ENCODE measurements around the gene ACTRT2. TPM values are rescaled to one million over a fixed set of nuclear protein-coding genes. Genes with fewer than 3 reads are reported as not detected.

The ACTRT2 gene
- total RNA-seq, 4 donors from 2014 or later = not detected

DNA sequence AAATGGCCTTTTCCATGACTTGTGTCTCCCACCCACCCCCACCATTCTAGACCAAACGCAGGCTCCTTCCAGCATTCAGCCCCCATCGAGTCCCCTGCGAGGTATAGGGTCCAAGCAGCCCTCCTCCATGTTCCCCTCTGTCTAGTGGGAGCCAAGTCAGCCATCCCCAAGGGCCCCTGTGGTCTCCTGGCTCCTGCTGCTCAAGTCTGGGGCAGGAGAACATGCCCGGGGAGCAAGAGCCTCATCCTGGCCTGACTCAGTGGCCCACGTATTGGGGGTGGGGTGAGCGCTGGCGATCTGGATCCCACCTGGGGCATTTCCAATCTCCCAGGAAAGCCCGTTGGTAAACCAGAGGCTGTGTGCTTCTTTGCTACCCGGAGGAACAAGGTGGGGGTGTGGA, 43.6 kb downstream of the ACTRT2 start:
- H3K9me3 ChIP-seq = no peaks in the 10 kb centered on the region
- TF ChIP-seq, protein P1, sequence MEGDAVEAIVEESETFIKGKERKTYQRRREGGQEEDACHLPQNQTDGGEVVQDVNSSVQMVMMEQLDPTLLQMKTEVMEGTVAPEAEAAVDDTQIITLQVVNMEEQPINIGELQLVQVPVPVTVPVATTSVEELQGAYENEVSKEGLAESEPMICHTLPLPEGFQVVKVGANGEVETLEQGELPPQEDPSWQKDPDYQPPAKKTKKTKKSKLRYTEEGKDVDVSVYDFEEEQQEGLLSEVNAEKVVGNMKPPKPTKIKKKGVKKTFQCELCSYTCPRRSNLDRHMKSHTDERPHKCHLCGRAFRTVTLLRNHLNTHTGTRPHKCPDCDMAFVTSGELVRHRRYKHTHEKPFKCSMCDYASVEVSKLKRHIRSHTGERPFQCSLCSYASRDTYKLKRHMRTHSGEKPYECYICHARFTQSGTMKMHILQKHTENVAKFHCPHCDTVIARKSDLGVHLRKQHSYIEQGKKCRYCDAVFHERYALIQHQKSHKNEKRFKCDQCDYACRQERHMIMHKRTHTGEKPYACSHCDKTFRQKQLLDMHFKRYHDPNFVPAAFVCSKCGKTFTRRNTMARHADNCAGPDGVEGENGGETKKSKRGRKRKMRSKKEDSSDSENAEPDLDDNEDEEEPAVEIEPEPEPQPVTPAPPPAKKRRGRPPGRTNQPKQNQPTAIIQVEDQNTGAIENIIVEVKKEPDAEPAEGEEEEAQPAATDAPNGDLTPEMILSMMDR (IDR thresholded peaks at IDR 0.05) = no peak
- H3K27me3 ChIP-seq = peaks cover 0 to 73% of the 10 kb centered on the region in 2 donors
- H3K36me3 ChIP-seq = peaks cover 0 to 5% (median 0%) of the 10 kb centered on the region in 3 donors
- DNase-seq (ENCODE audit: low spot score in 2 of 2) = no peak
- H3K4me1 ChIP-seq = peaks cover 0 to 75% (median 28%) of the 10 kb centered on the region in 4 donors
- peak overlapping the region in 2 of 4 donors; percentile 94 to 95 for H3K27ac ChIP-seq
- H3K4me3 ChIP-seq = no peak overlapping the region
- WGBS, 2 donors = 44 to 48% methylated on average over 8 to 9 of the region's 9 CpGs

DNA sequence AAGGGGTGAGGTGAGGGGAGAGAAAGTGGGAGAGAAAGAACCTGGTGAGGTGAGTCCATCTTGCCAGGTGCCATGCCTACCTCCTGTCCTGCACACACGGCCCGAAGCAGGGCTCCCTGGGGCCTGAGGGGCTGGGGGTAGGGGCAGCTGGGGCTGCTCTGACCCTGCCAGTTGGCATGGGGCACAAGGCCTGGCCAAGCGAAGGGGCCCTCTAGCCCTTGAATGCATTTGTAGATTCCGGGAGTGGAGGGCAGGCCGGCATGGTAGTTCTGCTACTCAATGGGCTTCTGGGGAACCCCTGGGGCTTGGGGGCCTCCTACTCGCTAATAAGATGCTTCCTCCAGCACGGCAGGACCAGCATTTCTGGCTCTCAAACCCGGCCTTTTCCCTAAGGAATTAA, 44.1 kb downstream of the ACTRT2 start:
- TF ChIP-seq EP300 (IDR thresholded peaks at IDR 0.05) (no peak), POLR2A (IDR thresholded peaks at IDR 0.05) (no peak)
- TF ChIP-seq, protein P1 (IDR thresholded peaks at IDR 0.05) = no peak
- peaks cover 0 to 75% (median 28%) of the 10 kb centered on the region in 4 donors for H3K4me1 ChIP-seq

DNA sequence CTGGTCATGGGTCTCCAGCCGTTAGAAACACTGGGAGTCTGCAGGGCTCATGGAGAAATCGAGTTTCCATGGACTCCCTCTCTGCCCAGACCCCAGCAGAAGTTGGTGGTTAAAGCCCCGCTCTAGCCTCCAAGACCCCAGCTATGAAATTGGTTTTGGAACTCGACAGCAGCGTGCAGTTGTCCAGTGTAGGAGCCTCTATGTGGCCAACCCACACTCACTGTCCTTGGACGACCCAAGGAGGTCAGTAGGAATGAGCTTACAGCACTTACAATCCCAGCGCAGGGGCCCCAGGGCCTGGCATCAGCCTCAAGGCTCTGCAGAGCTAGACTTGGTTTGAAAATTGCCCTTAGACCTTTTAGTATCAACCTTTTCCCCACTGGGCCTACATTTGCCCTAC, 44.5 kb downstream of the ACTRT2 start:
- no peaks in the 10 kb centered on the region for H3K9me3 ChIP-seq
- H3K4me3 ChIP-seq = peak overlapping the region in 1 of 4 donors; percentile 87
- no peak for DNase-seq (ENCODE audit: low spot score in 2 of 2)
- TF ChIP-seq EP300 (IDR thresholded peaks at IDR 0.05) (no peak), POLR2A (IDR thresholded peaks at IDR 0.05) (no peak)
- TF ChIP-seq, protein P1 (IDR thresholded peaks at IDR 0.05) = no peak
- peaks cover 0 to 76% of the 10 kb centered on the region in 2 donors for H3K27me3 ChIP-seq
- H3K36me3 ChIP-seq = no peaks in the 10 kb centered on the region
- WGBS, 2 donors = 50 to 60% methylated on average over 7 of the region's 7 CpGs
- H3K4me1 ChIP-seq = peaks cover 0 to 79% (median 29%) of the 10 kb centered on the region in 4 donors
- peak overlapping the region in 3 of 4 donors; percentile 78 to 95 (median 94) for H3K27ac ChIP-seq

More for the DNA sequence above, 44.1 kb downstream of the ACTRT2 start:
- H3K27me3 ChIP-seq = peaks cover 0 to 73% of the 10 kb centered on the region in 2 donors
- H3K27ac ChIP-seq = peak overlapping the region in 3 of 4 donors; percentile 78 to 95 (median 94)
- WGBS, 2 donors = 31 to 37% methylated on average over 6 to 8 of the region's 8 CpGs
- DNase-seq (ENCODE audit: low spot score in 2 of 2) = no peak
- H3K36me3 ChIP-seq = peaks cover 0 to under 1% (median 0%) of the 10 kb centered on the region in 3 donors
- H3K9me3 ChIP-seq = no peaks in the 10 kb centered on the region
- no peak overlapping the region for H3K4me3 ChIP-seq

DNA sequence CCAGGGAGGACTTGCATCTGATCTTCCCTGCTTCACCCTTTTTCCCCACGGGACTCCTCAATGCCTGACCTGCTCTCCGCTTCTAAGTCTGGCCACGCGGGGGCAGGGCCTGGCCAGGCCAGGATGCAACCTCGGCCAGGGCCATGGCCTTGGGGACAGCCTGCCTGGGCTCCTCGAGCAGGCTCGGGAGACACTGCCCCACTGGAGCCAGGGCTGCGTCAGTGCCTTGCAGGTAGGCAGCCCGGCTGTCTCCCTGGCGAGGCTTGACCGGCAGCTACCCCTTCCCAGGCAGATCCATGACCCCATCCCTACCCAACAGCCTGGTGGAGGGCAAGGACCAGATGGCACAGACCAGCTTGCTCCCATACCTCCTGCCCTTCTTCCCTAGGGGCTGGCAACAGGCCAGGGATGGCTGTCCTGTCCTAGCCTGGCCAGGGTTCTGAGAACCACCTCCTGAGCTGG, 45.0 kb downstream of the ACTRT2 start:
- DNase-seq (ENCODE audit: low spot score in 2 of 2) = no peak
- no peaks in the 10 kb centered on the region for H3K9me3 ChIP-seq
- no peaks in the 10 kb centered on the region for H3K36me3 ChIP-seq
- H3K27ac ChIP-seq = peak overlapping the region; percentile 11 to 95 (median 86)
- 15 to 45% methylated on average over 4 to 6 of the region's 11 CpGs for WGBS, 2 donors
- peaks cover 0 to 83% (median 30%) of the 10 kb centered on the region in 4 donors for H3K4me1 ChIP-seq
- no peak for TF ChIP-seq POLR2A (IDR thresholded peaks at IDR 0.05)
- TF ChIP-seq EP300 (IDR thresholded peaks at IDR 0.05) = peak in 1 of 2 donors; percentile 47
- TF ChIP-seq, protein P1 (IDR thresholded peaks at IDR 0.05) = peak; percentile 30 to 71 (median 61)
- peaks cover 0 to 80% of the 10 kb centered on the region in 2 donors for H3K27me3 ChIP-seq
- peak overlapping the region in 3 of 4 donors; percentile 49 to 87 (median 58) for H3K4me3 ChIP-seq

DNA sequence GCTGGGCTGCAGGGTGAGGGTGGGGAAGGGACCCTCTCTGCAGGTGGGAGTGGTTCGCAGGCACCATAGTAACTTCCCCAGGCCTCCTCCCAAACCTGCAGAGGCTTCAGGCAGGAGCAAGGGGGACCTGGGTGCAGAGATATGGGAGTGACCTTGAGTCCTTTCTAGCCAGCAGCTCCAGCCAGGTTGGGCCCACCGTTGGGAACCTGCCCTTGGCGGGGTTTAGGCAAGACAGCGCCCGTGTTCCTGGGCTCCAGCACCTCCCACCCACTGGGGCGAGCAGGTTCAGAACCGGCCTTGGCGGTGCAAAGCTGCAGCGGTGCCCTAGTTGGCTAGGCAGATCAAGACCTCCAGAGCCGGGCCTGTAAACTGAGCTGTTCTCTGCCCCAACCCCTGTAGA, 45.6 kb downstream of the ACTRT2 start:
- no peaks in the 10 kb centered on the region for H3K36me3 ChIP-seq
- H3K9me3 ChIP-seq = no peaks in the 10 kb centered on the region
- H3K27me3 ChIP-seq = peaks cover 0 to 82% of the 10 kb centered on the region in 2 donors
- peaks cover 0 to 83% (median 30%) of the 10 kb centered on the region in 4 donors for H3K4me1 ChIP-seq
- peak overlapping the region; percentile 78 to 95 (median 88) for H3K27ac ChIP-seq
- no peak for DNase-seq (ENCODE audit: low spot score in 2 of 2)
- no peak for TF ChIP-seq POLR2A (IDR thresholded peaks at IDR 0.05)
- no peak for TF ChIP-seq EP300 (IDR thresholded peaks at IDR 0.05)
- TF ChIP-seq, protein P1 (IDR thresholded peaks at IDR 0.05) = no peak
- H3K4me3 ChIP-seq = peak overlapping the region; percentile 47 to 87 (median 54)
- WGBS, 2 donors = 37 to 43% methylated on average over 1 to 10 of the region's 10 CpGs
